A673 (cell line): ENCODE data around the gene TJP2. TPM values are rescaled to one million over a fixed set of nuclear protein-coding genes. Genes with fewer than 3 reads are reported as not detected.

ENCODE experiments used
- BruUV-seq: library from RNA; stranded (reverse); fragments of 400-500 nt; replicated peaks from 2 replicates; lab custom pipeline; 2021; lab: Mats Ljungman, UMichigan
- CTCF ChIA-PET: fragments of 300-600 bp; sonication (Branson Sonifier 250); formaldehyde crosslinking; loops from one replicate; lab custom pipeline; 2022; ENCODE audit warnings: antibody characterized with exemption; lab: Charles Lee
- POLR2A ChIA-PET: fragments of 300-600 bp; sonication (Branson Sonifier 250); formaldehyde crosslinking; loops from one replicate; lab custom pipeline; 2022; ENCODE audit warnings: antibody characterized with exemption; ENCODE audit not compliant: low non-redundant PET; lab: Charles Lee
- DNase-seq: peaks from one replicate; pipeline ENCODE4 v3.0.0-alpha.2; 2015; ENCODE audit warnings: low spot score
- H3K27ac ChIP-seq: fragments of 200-600 bp; sonication (generic); 2 replicates; pipeline ENCODE4 v1.5.1; 2016; ENCODE audit warnings: mixed run types, low read depth, mild to moderate bottlenecking, mixed read lengths, antibody characterized with exemption, low read length; ENCODE audit not compliant: poor library complexity, severe bottlenecking
- H3K27me3 ChIP-seq: fragments of 200-600 bp; sonication (generic); replicated peaks from 2 replicates; pipeline ENCODE4 v1.6.1; 2017; ENCODE audit warnings: mixed run types, low read depth, mild to moderate bottlenecking, mixed read lengths, antibody characterized with exemption, low read length; ENCODE audit not compliant: insufficient read depth, poor library complexity
- H3K36me3 ChIP-seq: fragments of 200-600 bp; sonication (generic); 2 replicates; pipeline ENCODE4 v1.6.1; 2016; ENCODE audit warnings: mixed run types, mild to moderate bottlenecking, mixed read lengths, antibody characterized with exemption, low read length; ENCODE audit not compliant: insufficient read depth, poor library complexity, severe bottlenecking
- H3K4me1 ChIP-seq: fragments of 200-600 bp; sonication (generic); 2 replicates; pipeline ENCODE4 v1.6.1; 2017; ENCODE audit warnings: mixed run types, mild to moderate bottlenecking, mixed read lengths, antibody characterized with exemption, low read length; ENCODE audit not compliant: insufficient read depth, poor library complexity, severe bottlenecking
- H3K4me3 ChIP-seq: fragments of 200-600 bp; sonication (generic); 2 replicates; pipeline ENCODE4 v1.5.1; 2016; ENCODE audit warnings: low read depth, mixed run types, mild to moderate bottlenecking, mixed read lengths, low read length; ENCODE audit not compliant: poor library complexity, severe bottlenecking
- H3K9me3 ChIP-seq: fragments of 200-600 bp; sonication (generic); 2 replicates; pipeline ENCODE4 v1.6.1; 2016; ENCODE audit warnings: mixed run types, low read depth, mild to moderate bottlenecking, mixed read lengths, antibody characterized with exemption, low read length; ENCODE audit not compliant: poor library complexity, severe bottlenecking
- CTCF ChIP-seq: fragments of 300-800, 200-600 bp; sonication (generic); conservative IDR thresholded peaks from 2 replicates; pipeline ENCODE4 v1.5.1; 2017; ENCODE audit warnings: low read depth, mild to moderate bottlenecking, antibody characterized with exemption, low read length, moderate library complexity, mixed read lengths
- EZH2 ChIP-seq: fragments of 200-600 bp; sonication (generic); IDR thresholded peaks from 2 replicates; pipeline ENCODE4 v1.6.1; 2017; ENCODE audit warnings: borderline replicate concordance, low read depth, mild to moderate bottlenecking, mixed read lengths, antibody characterized with exemption, low read length; ENCODE audit not compliant: poor library complexity, severe bottlenecking
- intact Hi-C: fragments of 100-400 bp; cut with micrococcal nuclease; formaldehyde crosslinking; loops from one replicate; pipeline ENCODE4 v1.10.0; 2022; ENCODE audit not compliant: unreplicated experiment
- total RNA-seq: library from RNA; stranded (reverse); gene quantifications from 2 replicates; pipeline ENCODE4 v1.2.3, GENCODE V29; 2021

The TJP2 gene
- total RNA-seq, 1 experiment from 2014 or later, result 7.2 TPM

- Histone ChIP-seq H3K4me3 (no peak overlapping the region), H3K36me3 (no peaks in the 10 kb centered on the region), H3K27me3 (peaks cover 67% of the 10 kb centered on the region), H3K27ac (no peak overlapping the region), H3K9me3 (no peaks in the 10 kb centered on the region), H3K4me1 (no peaks in the 10 kb centered on the region)
- no peak for DNase-seq
- TF ChIP-seq EZH2 (no peak), CTCF (no peak)
- ChIA-PET POLR2A (no interaction called here), CTCF (no interaction called here)
- intact Hi-C loops, result no loop called here
- no TSS peak for BruUV-seq
Observed at GRCh38 chr9:69322256-69322655, 148.2 kb downstream of the TJP2 start.

- Histone ChIP-seq H3K4me1 (no peaks in the 10 kb centered on the region), H3K36me3 (no peaks in the 10 kb centered on the region), H3K9me3 (no peaks in the 10 kb centered on the region), H3K27ac (no peak overlapping the region), H3K27me3 (peaks cover 82% of the 10 kb centered on the region), H3K4me3 (no peak overlapping the region)
- BruUV-seq, result no TSS peak
- no peak for TF ChIP-seq CTCF
- TF ChIP-seq EZH2, result no peak
- no peak for DNase-seq
- intact Hi-C loops, result no loop called here
- POLR2A ChIA-PET, result no interaction called here
- CTCF ChIA-PET, result no interaction called here
Observed at GRCh38 chr9:69323861-69324260, 149.8 kb downstream of the TJP2 start.

Other genes starting within 250 kb of the TJP2 start
- gene PRKACG, start 160.2 kb upstream of the TJP2 start, total RNA-seq, result not detected in 2 replicates
- 20.8 and 23.2 TPM in 2 replicates for gene FXN, start 138.5 kb upstream of the TJP2 start, total RNA-seq
- not detected in 2 replicates for gene ENTREP1, start 150.9 kb downstream of the TJP2 start, total RNA-seq